ENCODE measurements around the gene ITIH3. TPM values are rescaled to one million over a fixed set of nuclear protein-coding genes. Genes with fewer than 3 reads are reported as not detected.

ITIH3 gene
- 2.8 TPM in 1 of 2 replicates, not detected in the other for total RNA-seq (ENCODE audit: low replicate concordance)

GRCh38 chr3:52794612-52795099 is at the start of gene ITIH3:
Gene ITIH3, plus strand, starts transcription at chr3:52794796. Its CDS starts 8 bp downstream, at chr3:52794804.

GRCh38 chr3:52770496-52771333 is 23.9 kb upstream of the ITIH3 start, which contains the start of gene NEK4:
Gene NEK4, minus strand, starts transcription at chr3:52770940. Its CDS starts 194 bp downstream, at chr3:52770746.

GRCh38 chr3:52777127-52777958 is 17.3 kb upstream of the ITIH3 start, which contains the start of gene ITIH1:
Gene ITIH1, plus strand, starts transcription at chr3:52777599. Its CDS starts 17 bp downstream, at chr3:52777616.

GRCh38 chr3:52830535-52831258 is 36.1 kb downstream of the ITIH3 start, which contains the start of gene ITIH4:
Gene ITIH4, minus strand, starts transcription at chr3:52830672. Its CDS starts 30 bp downstream, at chr3:52830642.

GRCh38 chr3:52834871-52835501 is 40.4 kb downstream of the ITIH3 start, which contains the start of gene MUSTN1:
Gene MUSTN1, minus strand, starts transcription at chr3:52835019. Its CDS starts 71 bp downstream, at chr3:52834948.

Other genes with a start within 250 kb of the ITIH3 start
- 37.8 and 46.1 TPM in 2 replicates for gene PBRM1, start 108.9 kb upstream of the ITIH3 start, total RNA-seq (ENCODE audit: low replicate concordance)
- gene GNL3, start 108.8 kb upstream of the ITIH3 start, total RNA-seq (ENCODE audit: low replicate concordance), result 44.8 and 106 TPM in 2 replicates
- 105 and 119 TPM in 2 replicates for gene GLT8D1, start 89.0 kb upstream of the ITIH3 start, total RNA-seq (ENCODE audit: low replicate concordance)
- gene SPCS1, start 88.7 kb upstream of the ITIH3 start, total RNA-seq (ENCODE audit: low replicate concordance), result 14.0 and 42.9 TPM in 2 replicates
- gene NEK4, start 23.9 kb upstream of the ITIH3 start, total RNA-seq (ENCODE audit: low replicate concordance), result 16.7 and 22.3 TPM in 2 replicates
- gene ITIH1, start 17.2 kb upstream of the ITIH3 start, total RNA-seq (ENCODE audit: low replicate concordance), result 0.59 TPM in 1 of 2 replicates, not detected in the other
- 0.82 and 1.1 TPM in 2 replicates for gene ITIH4, start 35.9 kb downstream of the ITIH3 start, total RNA-seq (ENCODE audit: low replicate concordance)
- not detected in 2 replicates for gene MUSTN1, start 40.2 kb downstream of the ITIH3 start, total RNA-seq (ENCODE audit: low replicate concordance)
- 7.5 and 10.9 TPM in 2 replicates for gene STIMATE, start 102.8 kb downstream of the ITIH3 start, total RNA-seq (ENCODE audit: low replicate concordance)

Data from smooth muscle cell of the coronary artery (primary cell).